AG04450 (cell line): Measurements from ENCODE around the gene ADGRD1. TPM values are rescaled to one million over a fixed set of nuclear protein-coding genes. Genes with fewer than 3 reads are reported as not detected.
"Not testable (repeated sequence)": the region's sequence is repeated elsewhere in the genome, so short reads cannot be mapped to it uniquely, and the experiment has no call there.

Experiments used
- CTCF ChIA-PET: fragments of 300-600, 350-600 bp; formaldehyde crosslinking; extraction: SDS; loops from one replicate; lab custom pipeline; 2022; ENCODE audit warnings: antibody characterized with exemption, inconsistent platforms; lab: Charles Lee
- POLR2A ChIA-PET: fragments of 350-600 bp; formaldehyde crosslinking; extraction: SDS; loops from one replicate; lab custom pipeline; 2021; ENCODE audit warnings: antibody characterized with exemption, inconsistent platforms; lab: Yijun Ruan, JAX
- DNase-seq: peaks from one replicate; pipeline ENCODE4 v3.0.0-alpha.2; 2011; ENCODE audit warnings: low read depth, low spot score
- H3K27ac ChIP-seq: one replicate; pipeline ENCODE4 v1.5.1; 2012; ENCODE audit warnings: low read depth, low read length, control low read depth
- H3K27me3 ChIP-seq: one replicate; pipeline ENCODE4 v1.6.0; 2012; ENCODE audit warnings: low read length; ENCODE audit not compliant: control insufficient read depth, insufficient read depth
- H3K4me3 ChIP-seq: 2 replicates; pipeline ENCODE4 v1.5.1; 2011; ENCODE audit warnings: mild to moderate bottlenecking, low read depth, low read length, control low read depth
- H3K9me3 ChIP-seq: 2 replicates; pipeline ENCODE4 v1.5.1; 2012; ENCODE audit warnings: low read length; ENCODE audit not compliant: control insufficient read depth, insufficient read depth
- polyA plus RNA-seq: library from polyadenylated mRNA; depleted of rRNA; stranded (reverse); fragments of >200 nt; gene quantifications from 2 replicates; pipeline ENCODE4 v1.2.3, GENCODE V29; 2011
- TF ChIP-seq, protein P1 (sequence below): IDR thresholded peaks from 2 replicates; pipeline ENCODE4 v1.5.1; 2011; ENCODE audit warnings: low read depth, low read length, control low read depth, inconsistent platforms

ADGRD1 gene
- polyA plus RNA-seq, 1 experiment: 0.05 TPM

DNA sequence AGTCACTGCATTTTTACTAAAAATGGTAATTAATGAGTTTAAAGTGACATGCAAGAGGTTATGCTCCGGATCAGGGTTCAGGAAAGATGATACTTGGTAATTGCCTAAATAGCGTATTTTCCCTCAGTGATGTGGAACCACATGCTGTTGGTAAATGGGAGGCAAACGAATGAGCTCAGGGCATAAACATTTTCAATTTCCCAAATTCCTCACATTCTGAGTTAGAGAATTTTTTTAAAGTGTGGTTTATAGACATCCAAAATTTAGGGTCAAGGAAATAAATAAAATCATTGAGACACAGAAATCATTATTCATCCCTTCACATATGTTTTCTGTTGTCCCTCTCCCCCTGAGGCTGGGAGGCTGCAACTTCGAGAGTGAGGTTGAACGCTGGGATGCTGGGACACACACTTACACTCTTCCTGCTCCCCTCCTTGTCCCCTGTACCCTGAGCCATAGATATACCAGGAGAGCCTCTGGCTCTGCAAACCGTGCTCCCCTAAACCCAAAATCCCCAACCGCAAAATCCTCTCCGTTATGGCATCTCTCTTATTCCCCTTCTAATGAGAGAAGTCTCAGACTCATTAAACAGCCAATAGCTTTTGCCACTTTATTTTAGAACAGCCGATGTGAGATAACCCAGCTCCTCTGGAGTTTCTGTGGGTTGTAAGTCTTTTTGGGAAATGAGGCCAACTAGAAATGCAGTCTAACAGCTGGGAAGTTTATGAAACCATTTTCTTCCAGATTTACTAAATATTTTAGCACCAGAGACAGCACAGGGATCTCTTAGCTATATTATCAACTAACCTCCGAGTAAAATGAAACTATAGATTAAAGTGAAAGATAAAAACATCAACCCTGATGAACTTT, 21.4 kb upstream of the ADGRD1 start:
- POLR2A ChIA-PET: no interaction called here

DNA sequence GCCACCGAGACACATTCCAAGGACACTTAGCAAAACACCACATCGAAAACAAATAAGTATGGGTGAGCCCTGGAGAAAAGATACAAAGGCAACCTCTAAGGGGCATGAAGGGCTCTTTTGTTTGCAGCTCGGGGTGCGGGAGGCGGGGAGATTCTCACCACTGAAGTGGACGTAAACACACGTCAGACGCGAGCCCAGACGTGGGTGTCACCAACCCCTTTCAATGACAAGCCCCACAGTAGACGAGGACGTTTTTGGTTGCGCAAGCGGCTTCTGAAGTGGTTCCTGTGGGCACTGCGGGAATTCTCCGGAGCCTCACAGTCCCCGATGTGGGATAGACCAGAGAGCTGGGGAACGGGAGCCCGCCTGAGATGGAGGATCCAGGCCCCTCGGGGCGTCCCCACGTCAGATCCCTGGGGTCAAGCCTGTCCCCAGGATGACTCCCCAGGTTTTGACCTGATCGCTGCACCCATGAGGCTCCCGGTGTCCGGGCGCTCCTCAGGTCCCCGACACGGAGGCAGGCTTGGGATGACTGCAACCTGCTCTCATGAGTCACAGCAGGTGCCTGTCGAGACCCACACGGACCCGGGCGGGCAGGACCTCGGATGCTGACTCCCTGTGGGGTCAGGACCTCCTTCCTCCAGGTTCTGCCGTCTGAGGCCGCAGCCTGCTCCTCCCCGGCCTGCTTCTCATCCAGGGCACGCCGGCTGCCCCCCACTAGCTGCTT, 20.3 kb upstream of the ADGRD1 start:
- DNase-seq: no peak
- CTCF ChIA-PET: no interaction called here
- Histone ChIP-seq H3K9me3 (peaks cover 8% of the 10 kb centered on the region; the same call in 1 of the 2 replicates), H3K4me3 (no peak overlapping the region), H3K27me3 (no peaks in the 10 kb centered on the region), H3K27ac (no peak overlapping the region)
- TF ChIP-seq, protein P1, sequence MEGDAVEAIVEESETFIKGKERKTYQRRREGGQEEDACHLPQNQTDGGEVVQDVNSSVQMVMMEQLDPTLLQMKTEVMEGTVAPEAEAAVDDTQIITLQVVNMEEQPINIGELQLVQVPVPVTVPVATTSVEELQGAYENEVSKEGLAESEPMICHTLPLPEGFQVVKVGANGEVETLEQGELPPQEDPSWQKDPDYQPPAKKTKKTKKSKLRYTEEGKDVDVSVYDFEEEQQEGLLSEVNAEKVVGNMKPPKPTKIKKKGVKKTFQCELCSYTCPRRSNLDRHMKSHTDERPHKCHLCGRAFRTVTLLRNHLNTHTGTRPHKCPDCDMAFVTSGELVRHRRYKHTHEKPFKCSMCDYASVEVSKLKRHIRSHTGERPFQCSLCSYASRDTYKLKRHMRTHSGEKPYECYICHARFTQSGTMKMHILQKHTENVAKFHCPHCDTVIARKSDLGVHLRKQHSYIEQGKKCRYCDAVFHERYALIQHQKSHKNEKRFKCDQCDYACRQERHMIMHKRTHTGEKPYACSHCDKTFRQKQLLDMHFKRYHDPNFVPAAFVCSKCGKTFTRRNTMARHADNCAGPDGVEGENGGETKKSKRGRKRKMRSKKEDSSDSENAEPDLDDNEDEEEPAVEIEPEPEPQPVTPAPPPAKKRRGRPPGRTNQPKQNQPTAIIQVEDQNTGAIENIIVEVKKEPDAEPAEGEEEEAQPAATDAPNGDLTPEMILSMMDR: no peak
- POLR2A ChIA-PET: no interaction called here

More for the DNA sequence above, 21.4 kb upstream of the ADGRD1 start:
- Histone ChIP-seq H3K27ac (no peak overlapping the region), H3K4me3 (no peak overlapping the region), H3K27me3 (no peaks in the 10 kb centered on the region), H3K9me3 (peaks cover 8% of the 10 kb centered on the region; the same call in 1 of the 2 replicates)
- no peak for DNase-seq
- TF ChIP-seq, protein P1: no peak
- CTCF ChIA-PET: no interaction called here

DNA sequence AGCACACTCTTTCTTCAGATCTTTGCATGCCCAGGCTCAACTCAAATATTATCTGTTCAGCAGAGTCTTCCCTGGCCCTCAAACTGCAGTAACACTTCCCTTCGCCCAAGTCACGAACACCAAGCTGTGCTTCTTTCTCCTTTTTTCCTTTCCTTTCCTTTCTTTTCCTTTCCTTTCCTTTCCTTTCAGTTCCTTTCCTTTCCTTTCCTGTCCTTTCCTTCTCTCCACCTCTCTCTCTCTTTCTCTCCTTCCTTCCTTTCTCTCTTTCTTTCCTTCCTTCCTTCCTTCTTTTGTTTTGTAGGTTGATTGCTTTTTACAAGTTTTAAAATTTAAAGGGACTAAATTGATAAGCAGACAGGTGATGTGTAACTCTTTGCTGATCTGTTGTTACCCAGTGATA, 19.0 kb upstream of the ADGRD1 start:
- no peaks in the 10 kb centered on the region for H3K27me3 ChIP-seq
- H3K27ac ChIP-seq: no peak overlapping the region
- TF ChIP-seq, protein P1: no peak
- no peak overlapping the region for H3K4me3 ChIP-seq
- peaks cover 8% of the 10 kb centered on the region; the same call in 1 of the 2 replicates for H3K9me3 ChIP-seq
- CTCF ChIA-PET: no interaction called here
- POLR2A ChIA-PET: no interaction called here
- DNase-seq: no peak

DNA sequence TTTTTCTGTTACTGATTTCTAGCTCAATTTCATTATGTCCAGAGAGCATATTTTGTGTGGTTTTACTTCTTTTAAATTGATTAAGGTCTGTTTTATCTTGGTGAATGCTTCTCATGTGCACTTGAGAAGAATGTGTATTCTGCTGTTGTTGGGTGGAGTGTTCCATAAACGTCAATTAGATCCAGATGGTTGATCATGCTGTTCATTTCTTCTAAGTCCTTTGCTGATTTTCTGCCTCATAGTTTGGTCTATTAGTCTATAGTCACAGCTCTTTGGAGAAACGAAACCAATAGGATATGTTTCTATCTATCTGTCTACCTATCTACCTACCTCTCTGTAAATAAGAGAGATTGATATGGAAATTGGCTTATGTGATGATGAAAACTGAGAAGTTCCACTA, 17.1 kb upstream of the ADGRD1 start:
- H3K9me3 ChIP-seq: peaks cover 8% of the 10 kb centered on the region; the same call in 1 of the 2 replicates
- H3K27ac ChIP-seq: no peak overlapping the region
- no peak overlapping the region for H3K4me3 ChIP-seq
- POLR2A ChIA-PET: no interaction called here
- no peaks in the 10 kb centered on the region for H3K27me3 ChIP-seq
- CTCF ChIA-PET: no interaction called here
- no peak for DNase-seq
- TF ChIP-seq, protein P1: no peak

DNA sequence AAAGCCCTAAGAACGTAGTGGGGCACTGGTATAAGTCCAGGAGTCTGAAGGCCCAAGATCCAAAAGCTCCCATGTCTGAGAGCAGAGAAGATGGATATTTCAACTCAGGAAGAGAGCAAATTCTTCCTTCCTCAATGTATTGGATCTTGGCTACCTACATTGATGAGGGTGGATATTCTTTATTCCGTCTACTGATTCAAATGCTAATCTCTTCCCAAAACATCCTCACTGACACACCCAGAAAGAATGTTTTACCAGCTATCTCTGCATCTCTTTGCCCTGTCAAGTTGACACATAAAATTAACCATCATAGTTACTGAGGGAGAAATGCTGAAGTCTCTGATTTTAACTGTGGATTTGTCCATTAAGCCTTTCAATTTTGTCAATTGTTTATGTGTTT, 16.6 kb upstream of the ADGRD1 start:
- CTCF ChIA-PET: no interaction called here
- POLR2A ChIA-PET: no interaction called here
- Histone ChIP-seq H3K27me3 (no peaks in the 10 kb centered on the region), H3K4me3 (no peak overlapping the region), H3K27ac (no peak overlapping the region), H3K9me3 (peaks cover 8% of the 10 kb centered on the region; the same call in 1 of the 2 replicates)
- TF ChIP-seq, protein P1: no peak
- DNase-seq: no peak

DNA sequence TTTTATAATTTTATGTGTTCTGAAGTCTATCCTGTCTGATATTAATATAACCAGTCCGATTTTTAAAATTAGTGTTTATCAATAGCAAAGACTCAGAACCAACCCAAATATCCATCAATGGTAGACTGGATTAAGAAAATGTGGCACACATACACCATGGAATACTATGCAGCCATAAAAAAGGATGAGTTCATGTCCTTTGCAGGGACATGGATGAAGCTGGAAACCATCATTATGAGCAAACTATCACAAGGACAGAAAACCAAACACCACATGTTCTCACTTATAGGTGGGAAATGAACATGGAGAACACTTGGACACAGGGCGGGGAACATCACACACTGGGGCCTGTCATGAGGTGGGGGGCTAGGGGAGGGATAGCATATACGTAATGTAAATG, 16.2 kb upstream of the ADGRD1 start:
- CTCF ChIA-PET, H3K27me3 ChIP-seq, H3K9me3 ChIP-seq, H3K4me3 ChIP-seq, DNase-seq, H3K27ac ChIP-seq, POLR2A ChIA-PET: not testable (repeated sequence)
